Right hindlimb (tissue), 1 donor: ENCODE results near the gene HTT.

Source experiments
- DNase-seq: peaks from one replicate; pipeline ENCODE4 v3.0.0-alpha.2; 2018

Gene HTT

GRCh38 chr4:3177905-3178304, 103.4 kb downstream of the HTT start:
- DNase-seq: no peak

DNA sequence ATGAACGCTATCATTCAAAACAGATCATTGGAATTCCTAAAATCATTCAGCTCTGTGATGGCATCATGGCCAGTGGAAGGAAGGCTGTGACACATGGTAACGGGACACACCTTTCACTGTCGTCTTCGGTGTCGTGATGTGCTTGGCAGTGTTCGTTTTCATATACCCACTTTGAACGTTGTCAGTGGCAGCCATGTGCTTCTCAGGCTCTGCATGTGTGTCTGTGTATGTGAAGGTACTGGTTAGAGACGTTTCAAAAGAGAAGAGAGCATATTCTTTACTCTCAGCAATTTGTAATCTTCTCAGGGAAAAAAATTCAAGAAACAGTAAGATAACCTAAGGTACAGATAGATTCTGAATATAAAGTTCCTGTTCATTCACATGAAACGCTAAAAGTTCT, 103.9 kb downstream of the HTT start:
- DNase-seq: no peak

DNA sequence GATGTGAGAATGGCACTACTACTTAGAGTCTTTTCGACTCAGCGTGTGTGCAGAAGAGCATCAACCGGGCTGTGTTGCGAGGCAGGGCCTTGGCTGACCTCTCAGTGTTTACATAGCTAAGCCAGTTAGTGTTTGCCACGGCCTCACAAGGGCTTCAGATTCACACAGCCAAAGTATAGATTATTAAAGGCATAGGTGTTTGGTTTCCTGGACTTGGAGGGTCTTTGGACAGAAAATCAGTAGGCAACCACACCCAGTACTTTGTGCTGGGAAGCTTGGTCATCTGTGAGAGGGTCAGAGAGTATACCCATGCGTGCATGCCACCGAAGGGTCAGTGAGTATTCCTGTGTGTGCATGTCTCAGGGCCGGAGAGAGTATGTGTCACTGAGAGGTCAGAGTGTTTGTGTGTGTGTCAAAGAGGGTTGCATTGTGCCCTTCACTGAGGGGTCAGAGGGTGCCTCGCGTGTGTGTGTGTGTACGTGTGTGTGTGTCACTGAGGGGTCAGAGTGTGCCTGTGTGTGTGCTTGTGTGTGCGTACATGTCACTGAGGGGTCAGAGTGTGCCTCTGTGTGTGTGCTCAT, 104.7 kb downstream of the HTT start:
- no peak for DNase-seq

DNA sequence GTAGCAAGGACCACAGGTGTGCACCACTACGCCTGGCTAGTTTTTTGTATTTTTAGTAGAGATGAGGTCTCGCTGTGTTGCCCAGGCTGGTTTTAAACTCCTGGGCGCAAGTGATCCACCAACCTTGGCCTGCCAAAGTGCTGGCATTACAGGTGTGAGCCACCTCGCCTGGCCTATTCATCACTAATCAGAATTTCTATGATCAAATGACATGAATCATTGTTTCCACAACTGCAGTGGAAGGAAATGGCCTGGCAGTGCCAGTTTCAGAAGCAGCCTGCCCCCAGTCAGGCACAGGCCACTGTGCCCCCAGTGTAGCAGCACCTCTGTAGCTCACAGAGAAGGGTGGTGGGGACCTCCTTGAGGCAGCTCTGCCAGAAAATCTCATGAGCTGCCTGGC, 108.5 kb downstream of the HTT start:
- no peak for DNase-seq

DNA sequence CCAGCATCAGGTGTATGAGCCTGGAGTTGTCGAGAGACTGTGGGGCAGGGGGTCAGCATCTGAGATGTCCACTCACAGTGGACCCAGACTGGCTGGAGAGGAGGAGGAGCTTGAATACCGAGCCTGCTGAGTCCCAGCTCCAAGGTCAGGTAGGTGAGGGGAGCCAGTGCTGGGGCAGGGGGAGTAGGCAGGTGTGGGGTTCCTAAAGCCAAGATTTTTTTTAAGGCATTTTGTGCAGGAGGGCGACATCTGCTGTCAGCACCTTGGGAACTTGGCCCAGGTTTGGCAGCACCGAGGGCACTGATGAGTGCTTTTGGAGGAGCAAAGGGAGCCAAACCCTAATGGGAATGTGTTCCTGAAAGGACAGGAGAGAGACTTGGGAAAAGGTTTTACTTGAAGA, 110.2 kb downstream of the HTT start:
- DNase-seq: no peak

DNA sequence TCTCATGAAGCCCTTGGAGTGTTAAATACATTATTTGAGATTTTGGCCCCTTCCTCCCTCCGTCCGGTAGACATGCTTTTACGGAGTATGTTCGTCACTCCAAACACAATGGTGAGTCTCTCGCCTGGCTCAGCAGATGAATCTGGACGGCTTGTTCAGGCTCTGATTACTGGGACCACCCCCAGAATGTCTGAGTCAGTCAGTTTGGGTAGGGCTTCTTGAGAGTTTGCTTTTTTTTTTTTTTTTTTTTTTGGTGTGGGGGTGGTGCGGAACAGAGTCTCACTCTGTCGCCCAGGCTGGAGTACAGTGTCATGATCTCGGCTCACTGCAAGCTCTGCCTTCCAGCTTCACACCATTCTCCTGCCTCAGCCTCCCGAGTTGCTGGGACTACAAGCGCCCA, 112.1 kb downstream of the HTT start:
- DNase-seq: no peak

DNA sequence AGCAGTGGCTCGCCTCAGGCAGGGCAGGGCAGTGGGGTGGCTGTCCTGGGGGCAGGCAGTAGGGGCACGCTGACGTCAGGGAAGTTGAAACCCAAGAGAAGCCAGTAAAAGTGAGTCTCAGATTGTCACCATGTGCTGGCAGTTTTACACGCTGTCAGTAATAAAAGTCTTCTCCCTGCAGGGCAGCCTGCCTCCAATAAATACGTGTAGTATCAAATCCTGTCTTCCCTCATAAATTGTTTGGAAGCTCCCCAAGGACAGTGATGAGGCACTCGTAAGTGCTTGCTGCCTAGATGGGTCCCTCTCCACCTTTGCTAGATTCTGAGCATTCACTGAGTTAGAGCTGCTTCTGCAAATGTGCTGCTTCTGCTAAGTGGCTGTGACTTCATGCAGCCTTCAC, 113.6 kb downstream of the HTT start:
- DNase-seq: no peak

- DNase-seq: no peak
Observed at GRCh38 chr4:3189459-3189858, 115.0 kb downstream of the HTT start.

GRCh38 chr4:3190549-3190948, 116.1 kb downstream of the HTT start:
- no peak for DNase-seq

- no peak for DNase-seq
Observed at GRCh38 chr4:3192188-3192587, 117.7 kb downstream of the HTT start.

GRCh38 chr4:3192827-3193226, 118.3 kb downstream of the HTT start:
- no peak for DNase-seq

DNA sequence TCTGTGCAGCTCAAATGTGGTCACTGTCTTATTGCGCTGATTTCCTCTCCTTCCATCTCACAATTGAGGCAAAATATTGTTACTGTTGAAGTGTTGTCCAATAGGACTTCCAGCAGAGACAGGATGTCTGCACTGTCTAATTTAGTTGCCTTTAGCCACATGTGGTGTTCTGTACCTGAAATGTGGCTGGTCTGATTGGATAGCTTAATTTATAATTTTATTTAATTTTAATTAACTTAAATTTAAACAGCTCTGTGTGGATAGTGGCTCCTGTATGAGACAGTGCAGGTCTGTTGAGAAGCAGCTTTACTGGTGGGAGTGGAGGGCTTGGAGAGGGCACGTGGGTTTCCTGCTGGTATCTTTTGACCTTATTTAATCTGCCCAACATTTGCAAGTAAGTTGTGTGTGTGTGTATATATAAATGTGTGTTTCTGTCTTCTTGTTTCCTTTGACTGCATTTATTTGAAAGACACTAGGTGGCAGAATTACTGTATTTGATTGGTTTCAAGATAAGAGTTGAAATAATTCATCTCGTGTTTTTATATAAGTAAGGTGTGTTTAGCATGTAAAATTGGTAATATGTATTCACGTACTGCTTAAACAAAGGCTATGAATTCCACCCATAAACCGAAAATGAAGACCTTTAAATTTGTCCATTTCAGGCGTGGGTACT, 119.2 kb downstream of the HTT start:
- no peak for DNase-seq

- no peak for DNase-seq
Observed at GRCh38 chr4:3196670-3197359, 122.3 kb downstream of the HTT start.

GRCh38 chr4:3197366-3198105, 123.1 kb downstream of the HTT start:
- DNase-seq: no peak

- DNase-seq: no peak
Observed at GRCh38 chr4:3198906-3199305, 124.4 kb downstream of the HTT start.

DNA sequence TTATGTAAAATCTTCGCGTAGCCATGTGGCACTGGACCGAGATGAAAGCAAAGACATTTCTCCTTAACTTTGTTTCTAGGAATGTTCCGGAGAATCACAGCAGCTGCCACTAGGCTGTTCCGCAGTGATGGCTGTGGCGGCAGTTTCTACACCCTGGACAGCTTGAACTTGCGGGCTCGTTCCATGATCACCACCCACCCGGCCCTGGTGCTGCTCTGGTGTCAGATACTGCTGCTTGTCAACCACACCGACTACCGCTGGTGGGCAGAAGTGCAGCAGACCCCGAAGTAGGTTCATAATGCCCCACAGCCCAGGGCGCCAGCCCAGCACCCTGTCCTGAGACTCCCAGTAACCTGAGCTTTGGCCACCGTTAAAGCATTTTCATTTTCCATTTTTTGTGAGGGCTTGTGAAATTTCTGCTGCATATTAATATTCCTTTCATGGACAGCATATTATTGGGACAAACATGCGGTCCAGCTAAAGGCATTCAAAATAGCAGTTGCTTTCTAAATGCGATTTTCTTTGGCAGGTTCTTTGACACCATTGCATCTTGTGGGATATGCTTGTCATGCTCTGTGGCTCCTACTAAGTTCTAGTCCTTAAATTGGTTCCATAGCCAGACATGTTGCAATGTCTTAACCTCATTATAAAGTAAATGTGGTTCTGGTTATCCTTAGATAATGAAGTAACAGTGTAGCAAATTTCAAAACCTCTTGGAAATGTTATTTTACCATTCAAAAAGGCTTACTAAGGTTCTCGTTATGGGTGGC, 125.4 kb downstream of the HTT start:
- peak; percentile 54 for DNase-seq

- DNase-seq: no peak
Observed at GRCh38 chr4:3200423-3201090, 126.1 kb downstream of the HTT start.

- DNase-seq: no peak
Observed at GRCh38 chr4:3201718-3202702, 127.5 kb downstream of the HTT start.

- DNase-seq: no peak
Observed at GRCh38 chr4:3202836-3203820, 128.6 kb downstream of the HTT start.

DNA sequence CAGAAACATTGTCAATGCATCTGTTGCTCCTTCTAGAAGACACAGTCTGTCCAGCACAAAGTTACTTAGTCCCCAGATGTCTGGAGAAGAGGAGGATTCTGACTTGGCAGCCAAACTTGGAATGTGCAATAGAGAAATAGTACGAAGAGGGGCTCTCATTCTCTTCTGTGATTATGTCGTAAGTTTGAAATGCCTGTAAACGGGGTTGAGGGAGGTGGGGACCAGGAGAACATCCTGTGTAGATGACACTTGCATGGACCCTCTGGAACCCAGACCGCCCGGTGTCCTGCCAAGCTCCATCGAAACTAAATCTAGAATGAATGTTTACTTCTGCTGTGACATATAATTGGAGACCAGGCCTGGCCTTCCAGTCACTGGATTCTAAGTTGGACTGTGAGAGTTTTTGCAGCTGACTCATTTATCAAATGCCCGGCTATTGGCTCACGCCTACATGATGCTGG, 129.5 kb downstream of the HTT start:
- DNase-seq: no peak
